Spleen (tissue), 11 donors: ENCODE measurements around the gene SDC1. TPM values are rescaled to one million over a fixed set of nuclear protein-coding genes. Genes with fewer than 3 reads are reported as not detected.

Source experiments
- DNase-seq: peaks from one replicate; pipeline ENCODE4 v3.0.0-alpha.2; 2020
- H3K27ac ChIP-seq, 8 donors: fragments of 200-600 bp; sonication (generic) in 7 of 8; 1 replicate in 4 of 8; 2 replicates in 4 of 8; pipeline versions ENCODE4 v1.5.0 to v1.8.0; 2016 to 2021; ENCODE audit warnings: inconsistent platforms in 4 of 8, mild to moderate bottlenecking in 4 of 8, moderate library complexity in 1 of 8
- H3K27me3 ChIP-seq, 7 donors: fragments of 200-600 bp; sonication (generic) in 6 of 7; replicated peaks in 1 of 7; 1 replicate in 4 of 7; 2 replicates in 3 of 7; pipeline versions ENCODE4 v1.5.0 to v1.8.0; 2016 to 2021; ENCODE audit warnings: inconsistent platforms in 3 of 7, mild to moderate bottlenecking in 1 of 7
- H3K36me3 ChIP-seq, 6 donors: fragments of 200-600 bp; sonication (generic) in 5 of 6; 1 replicate in 4 of 6; 2 replicates in 2 of 6; pipeline versions ENCODE4 v1.5.0 to v1.8.0; 2016 to 2021; ENCODE audit warnings: inconsistent platforms in 2 of 6
- H3K4me1 ChIP-seq, 6 donors: fragments of 200-600 bp; sonication (generic) in 5 of 6; 1 replicate in 3 of 6; 2 replicates in 3 of 6; pipeline versions ENCODE4 v1.5.0 to v1.8.0; 2016 to 2021; ENCODE audit warnings: inconsistent platforms in 3 of 6
- H3K4me3 ChIP-seq, 8 donors: fragments of 200-600 bp; sonication (generic) in 7 of 8; 1 replicate in 4 of 8; 2 replicates in 4 of 8; pipeline versions ENCODE4 v1.5.0 to v1.8.0; 2016 to 2021; ENCODE audit warnings: inconsistent platforms in 4 of 8, mild to moderate bottlenecking in 4 of 8, moderate library complexity in 2 of 8
- H3K9me3 ChIP-seq, 8 donors: fragments of 200-600 bp; sonication (generic) in 7 of 8; 1 replicate in 4 of 8; 2 replicates in 4 of 8; pipeline versions ENCODE4 v1.5.0 to v1.8.0; 2016 to 2021; ENCODE audit warnings: inconsistent platforms in 4 of 8
- CTCF ChIP-seq, 11 experiments: fragments of 200-600 bp in 7 of 11; fragments of 450-650 bp in 4 of 11; sonication (generic) in 4 of 11; IDR thresholded peaks in 8 of 11; conservative IDR thresholded peaks in 3 of 11; 1 replicate in 7 of 11; 2 replicates in 4 of 11; pipeline versions ENCODE4 v1.4.0 to v1.8.0; 2016 to 2021; ENCODE audit warnings: antibody characterized with exemption in 11 of 11, inconsistent platforms in 4 of 11, mild to moderate bottlenecking in 1 of 11
- POLR2A ChIP-seq, 3 donors: fragments of 450-650 bp; IDR thresholded peaks; one replicate each; pipeline ENCODE4 v1.5.1; 2017; ENCODE audit warnings: antibody characterized with exemption in 3 of 3, mild to moderate bottlenecking in 1 of 3
- POLR2AphosphoS5 ChIP-seq, 3 donors: sonication (generic); formaldehyde crosslinking; IDR thresholded peaks; one replicate each; pipeline ENCODE4 v1.5.1; 2017; ENCODE audit warnings: antibody characterized with exemption in 3 of 3
- WGBS, 5 donors: extraction: QIAGEN DNeasy Blood & Tissue Kit in 3 of 5; methylation state at CpG; one replicate each; pipeline versions ENCODE4 v1.1.5 to v1.1.7; 2013 to 2018; 5-methylcytosine and 5-hydroxymethylcytosine counted together
- intact Hi-C: fragments of 100-400 bp; cut with DNase I; formaldehyde crosslinking; loops from one replicate; pipeline ENCODE4 v1.15.0; 2023; ENCODE audit warnings: low total_unique reads
- polyA plus RNA-seq, 3 donors: library from polyadenylated mRNA; stranded (reverse); fragments of 200-250 nt; gene quantifications; one replicate each; pipeline ENCODE4 v1.2.1, GENCODE V29; 2013
- total RNA-seq, 7 donors: library from RNA; depleted of rRNA in 3 of 7; stranded (reverse); fragments of >200 nt in 3 of 7; fragmentation: NEBNext Ultra II Directional in 4 of 7; extraction: Animal tissue kit (Norgen Biotek cat#: 25700) in 4 of 7; gene quantifications; one replicate each; pipeline versions ENCODE4 v1.1.0 to v1.2.1, GENCODE V29; 2016 to 2021
- donor health status: healthy with polysubstance abuse.
- donor health status: DM: no; HTN: no; CAD: no; lungs with moderate emphysema.
- donor health status: DM: no; HTN: no; CAD: no.
- donor health status: Bipolar disorder and iron deficiency.
- donor health status: healthy.
- donor health status: DM: no; HTN: no; CAD: no.
- donor health status: DM: yes; HTN: yes; CAD: no.

SDC1 gene
- total and polyA plus RNA-seq, 10 donors = 0.54 to 43.8 (median 15.3) TPM

GRCh38 chr2:20180676-20181648 lies 44.0 kb downstream of the SDC1 start:
- Histone ChIP-seq H3K36me3 (no peaks in the 10 kb centered on the region), H3K4me1 (peaks cover 0 to 13% (median 4%) of the 10 kb centered on the region in 6 donors), H3K27me3 (no peaks in the 10 kb centered on the region), H3K4me3 (no peak overlapping the region), H3K27ac (no peak overlapping the region), H3K9me3 (no peaks in the 10 kb centered on the region)
- DNase-seq = peak; percentile 23
- WGBS, 5 donors = 89 to 96% (median 91%) methylated on average over 14 to 17 of the region's 17 CpGs
- intact Hi-C loops = no loop called here
- TF ChIP-seq POLR2AphosphoS5 (IDR thresholded peaks at IDR 0.05) (no peak), POLR2A (IDR thresholded peaks at IDR 0.05) (no peak), CTCF (IDR thresholded peaks at IDR 0.05 in 8 of 11, conservative IDR thresholded peaks at IDR 0.05 in 3 of 11) (no peak)

DNA sequence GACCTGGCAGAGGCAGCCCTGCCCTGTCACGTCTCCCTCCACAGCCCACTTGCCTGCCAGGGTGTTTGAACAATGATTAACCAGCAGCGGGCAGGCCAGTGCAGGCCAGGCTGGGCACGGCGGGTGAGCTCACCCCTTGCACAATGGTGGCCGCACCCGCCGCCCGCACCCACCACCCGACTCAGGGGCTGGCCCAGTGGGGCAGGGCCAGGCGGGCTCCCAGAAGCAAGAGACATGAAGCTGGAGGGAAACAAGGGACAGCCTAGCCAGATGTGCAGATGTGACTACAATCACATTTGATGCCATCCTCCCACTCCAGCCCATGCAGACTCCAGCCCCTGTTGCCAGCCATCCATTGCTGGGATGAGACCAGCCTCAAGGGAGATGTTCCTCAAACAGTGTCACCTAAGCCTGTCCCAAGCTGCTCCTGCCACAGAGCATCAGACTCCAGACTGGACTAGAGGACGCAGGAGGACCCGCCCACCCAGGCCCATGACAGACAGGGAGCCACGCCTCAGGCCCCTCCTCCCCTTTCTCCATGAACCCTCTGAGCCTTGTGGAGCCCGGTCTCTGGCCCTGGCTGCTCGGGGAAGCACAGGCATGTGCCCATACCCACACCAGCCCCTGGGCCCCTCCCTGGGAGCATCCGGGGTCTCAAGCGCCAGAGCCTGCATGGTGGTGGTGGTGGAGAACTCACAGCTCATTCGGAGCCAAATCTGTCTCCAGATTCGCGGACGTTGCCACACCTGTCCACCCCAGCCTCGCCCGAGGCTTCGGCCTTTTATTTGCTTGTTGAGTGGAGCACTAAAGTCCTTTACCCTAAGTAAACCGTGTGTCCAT lies 45.0 kb downstream of the SDC1 start:
- TF ChIP-seq CTCF (IDR thresholded peaks at IDR 0.05 in 8 of 11, conservative IDR thresholded peaks at IDR 0.05 in 3 of 11) (no peak), POLR2A (IDR thresholded peaks at IDR 0.05) (no peak), POLR2AphosphoS5 (IDR thresholded peaks at IDR 0.05) (no peak)
- peak; percentile 70 for DNase-seq
- intact Hi-C loops = no loop called here
- Histone ChIP-seq H3K27me3 (no peaks in the 10 kb centered on the region), H3K4me3 (no peak overlapping the region), H3K9me3 (no peaks in the 10 kb centered on the region), H3K4me1 (peaks cover 0 to 4% (median 1%) of the 10 kb centered on the region in 6 donors), H3K36me3 (no peaks in the 10 kb centered on the region), H3K27ac (no peak overlapping the region)
- 90 to 95% (median 91%) methylated on average over 21 to 25 of the region's 25 CpGs for WGBS, 5 donors

- intact Hi-C loops = no loop called here
- no peak for DNase-seq
- Histone ChIP-seq H3K27me3 (no peaks in the 10 kb centered on the region), H3K4me1 (no peaks in the 10 kb centered on the region), H3K9me3 (no peaks in the 10 kb centered on the region), H3K4me3 (no peak overlapping the region), H3K27ac (no peak overlapping the region), H3K36me3 (no peaks in the 10 kb centered on the region)
- no peak for TF ChIP-seq POLR2AphosphoS5 (IDR thresholded peaks at IDR 0.05)
- no peak for TF ChIP-seq POLR2A (IDR thresholded peaks at IDR 0.05)
- TF ChIP-seq CTCF (IDR thresholded peaks at IDR 0.05 in 8 of 11, conservative IDR thresholded peaks at IDR 0.05 in 3 of 11) = no peak
- WGBS, 5 donors = 87 to 100% (median 94%) methylated on average over 1 to 3 of the region's 3 CpGs
Observed at GRCh38 chr2:20179466-20179754, 45.5 kb downstream of the SDC1 start.
